Stomach (tissue), 9 donors: ENCODE results near the gene SLC6A20. TPM values are rescaled to one million over a fixed set of nuclear protein-coding genes. Genes with fewer than 3 reads are reported as not detected.

Source experiments
- DNase-seq, 2 donors: peaks; one replicate each; pipeline versions ENCODE4 v3.0.0 to v3.0.0-alpha.2; 2013 to 2019
- H3K27ac ChIP-seq, 5 donors: fragments of 200-600 bp in 4 of 5; sonication (generic) in 4 of 5; one replicate each; pipeline ENCODE4 v1.5.1; 2013 to 2019; ENCODE audit warnings: mild to moderate bottlenecking in 1 of 5, moderate library complexity in 1 of 5
- H3K27me3 ChIP-seq, 3 donors: fragments of 200-600 bp; sonication (generic); one replicate each; pipeline ENCODE4 v1.5.1; 2017 to 2019; ENCODE audit warnings: mixed run types in 1 of 3
- H3K36me3 ChIP-seq, 4 donors: fragments of 200-600 bp; sonication (generic); 1 replicate in 3 of 4; 2 replicates in 1 of 4; pipeline ENCODE4 v1.5.1; 2016 to 2019
- H3K4me1 ChIP-seq, 4 donors: fragments of 200-600 bp; sonication (generic); one replicate each; pipeline ENCODE4 v1.5.1; 2016 to 2019
- H3K4me3 ChIP-seq, 4 donors: fragments of 200-600 bp; sonication (generic) in 3 of 4; one replicate each; pipeline ENCODE4 v1.5.1; 2016 to 2019; ENCODE audit warnings: mild to moderate bottlenecking in 1 of 4
- H3K9me3 ChIP-seq, 4 donors: fragments of 200-600 bp; sonication (generic); one replicate each; pipeline ENCODE4 v1.5.1; 2016 to 2019
- CTCF ChIP-seq, 7 experiments: fragments of 450-650 bp in 4 of 7; fragments of 200-600 bp in 3 of 7; sonication (generic) in 3 of 7; IDR thresholded peaks; one replicate each; pipeline ENCODE4 v1.5.1; 2016 to 2019; ENCODE audit warnings: antibody characterized with exemption in 7 of 7, control low read depth in 2 of 7, mild to moderate bottlenecking in 1 of 7
- EP300 ChIP-seq: sonication (generic); formaldehyde crosslinking; IDR thresholded peaks from one replicate; pipeline ENCODE4 v1.6.1; 2017; ENCODE audit warnings: antibody characterized with exemption
- POLR2A ChIP-seq, 4 donors: fragments of 450-650 bp; IDR thresholded peaks; one replicate each; pipeline ENCODE4 v1.6.1; 2016; ENCODE audit warnings: antibody characterized with exemption in 4 of 4, control low read depth in 2 of 4, mild to moderate bottlenecking in 1 of 4, moderate library complexity in 1 of 4
- POLR2AphosphoS5 ChIP-seq, 3 donors: sonication (generic); formaldehyde crosslinking; IDR thresholded peaks; one replicate each; pipeline ENCODE4 v1.6.1; 2016; ENCODE audit warnings: antibody characterized with exemption in 3 of 3
- WGBS, 5 donors: extraction: QIAGEN DNeasy Blood & Tissue Kit in 3 of 5; methylation state at CpG; one replicate each; pipeline versions ENCODE4 v1.1.5 to v1.1.7; 2013 to 2018; 5-methylcytosine and 5-hydroxymethylcytosine counted together
- intact Hi-C: fragments of 100-400 bp; cut with DNase I; formaldehyde crosslinking; loops from one replicate; pipeline ENCODE4 v1.15.1; 2023; ENCODE audit warnings: low total_unique reads
- polyA plus RNA-seq, 3 donors: library from polyadenylated mRNA; stranded (reverse); fragments of 200-250 nt; gene quantifications; one replicate each; pipeline ENCODE4 v1.2.3, GENCODE V29; 2013
- total RNA-seq, 5 donors: library from RNA; depleted of rRNA; stranded (reverse); fragments of >200 nt; gene quantifications; one replicate each; pipeline versions ENCODE4 v1.1.0 to v1.2.3, GENCODE V29; 2014 to 2016
- donor health status: healthy with polysubstance abuse.
- donor health status: Bipolar disorder and iron deficiency.
- donor health status: healthy.

Gene SLC6A20
- total and polyA plus RNA-seq, 8 donors, result 0.10 to 2.6 (median 0.58) TPM; not detected in 3

DNA sequence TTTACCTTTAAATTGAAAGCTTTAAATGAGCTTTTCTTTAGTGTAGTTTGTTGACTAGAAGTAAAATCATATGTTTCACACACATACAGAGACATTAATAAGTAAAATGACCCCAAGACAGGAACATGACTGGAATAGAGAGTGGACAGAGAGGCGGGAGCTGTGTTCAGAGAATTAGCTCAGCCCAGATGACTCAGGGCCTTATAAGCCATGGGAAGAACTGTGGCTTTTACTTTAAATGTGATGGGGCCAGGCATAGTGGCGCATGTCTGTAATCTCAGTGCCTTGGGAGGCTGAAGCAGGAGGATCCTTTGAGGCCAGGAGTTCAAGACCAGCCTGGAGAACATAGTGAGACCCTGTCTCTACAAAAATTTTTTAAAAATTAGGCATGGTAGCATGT, 80.4 kb downstream of the SLC6A20 start:
- TF ChIP-seq POLR2AphosphoS5 (IDR thresholded peaks at IDR 0.05) (no peak), EP300 (no peak), CTCF (IDR thresholded peaks at IDR 0.05) (no peak)
- Histone ChIP-seq H3K27ac (no peak overlapping the region), H3K9me3 (no peaks in the 10 kb centered on the region), H3K36me3 (peaks cover 0 to 73% (median 64%) of the 10 kb centered on the region in 4 donors), H3K27me3 (no peaks in the 10 kb centered on the region), H3K4me1 (peaks cover 0 to 21% (median 15%) of the 10 kb centered on the region in 4 donors), H3K4me3 (no peak overlapping the region)
- DNase-seq, result no peak
- 71 to 98% (median 94%) methylated on average over 2 of the region's 2 CpGs for WGBS, 5 donors
- intact Hi-C loops, result no loop called here

- Histone ChIP-seq H3K36me3 (peaks cover under 1 to 95% (median 89%) of the 10 kb centered on the region in 4 donors), H3K27ac (no peak overlapping the region), H3K27me3 (no peaks in the 10 kb centered on the region), H3K9me3 (no peaks in the 10 kb centered on the region), H3K4me3 (no peak overlapping the region), H3K4me1 (no peaks in the 10 kb centered on the region)
- TF ChIP-seq POLR2A (IDR thresholded peaks at IDR 0.05), result no peak
- TF ChIP-seq EP300, result no peak
- TF ChIP-seq CTCF (IDR thresholded peaks at IDR 0.05), result no peak
- TF ChIP-seq POLR2AphosphoS5 (IDR thresholded peaks at IDR 0.05), result no peak
- WGBS, 5 donors, result 84 to 93% (median 91%) methylated on average over 7 of the region's 7 CpGs
- intact Hi-C loops, result no loop called here
- DNase-seq, result no peak
These were observed 83.8 kb downstream of the SLC6A20 start for GRCh38 chr3:45712434-45713110.

GRCh38 chr3:45711931-45712330, 84.4 kb downstream of the SLC6A20 start:
- Histone ChIP-seq H3K27ac (no peak overlapping the region), H3K4me1 (no peaks in the 10 kb centered on the region), H3K36me3 (peaks cover 5 to 95% (median 90%) of the 10 kb centered on the region in 4 donors), H3K27me3 (no peaks in the 10 kb centered on the region), H3K4me3 (no peak overlapping the region), H3K9me3 (no peaks in the 10 kb centered on the region)
- 85 to 89% (median 88%) methylated on average over 4 of the region's 4 CpGs for WGBS, 5 donors
- no peak for DNase-seq
- no peak for TF ChIP-seq POLR2AphosphoS5 (IDR thresholded peaks at IDR 0.05)
- no peak for TF ChIP-seq POLR2A (IDR thresholded peaks at IDR 0.05)
- no peak for TF ChIP-seq EP300
- no peak for TF ChIP-seq CTCF (IDR thresholded peaks at IDR 0.05)
- intact Hi-C loops, result no loop called here

DNA sequence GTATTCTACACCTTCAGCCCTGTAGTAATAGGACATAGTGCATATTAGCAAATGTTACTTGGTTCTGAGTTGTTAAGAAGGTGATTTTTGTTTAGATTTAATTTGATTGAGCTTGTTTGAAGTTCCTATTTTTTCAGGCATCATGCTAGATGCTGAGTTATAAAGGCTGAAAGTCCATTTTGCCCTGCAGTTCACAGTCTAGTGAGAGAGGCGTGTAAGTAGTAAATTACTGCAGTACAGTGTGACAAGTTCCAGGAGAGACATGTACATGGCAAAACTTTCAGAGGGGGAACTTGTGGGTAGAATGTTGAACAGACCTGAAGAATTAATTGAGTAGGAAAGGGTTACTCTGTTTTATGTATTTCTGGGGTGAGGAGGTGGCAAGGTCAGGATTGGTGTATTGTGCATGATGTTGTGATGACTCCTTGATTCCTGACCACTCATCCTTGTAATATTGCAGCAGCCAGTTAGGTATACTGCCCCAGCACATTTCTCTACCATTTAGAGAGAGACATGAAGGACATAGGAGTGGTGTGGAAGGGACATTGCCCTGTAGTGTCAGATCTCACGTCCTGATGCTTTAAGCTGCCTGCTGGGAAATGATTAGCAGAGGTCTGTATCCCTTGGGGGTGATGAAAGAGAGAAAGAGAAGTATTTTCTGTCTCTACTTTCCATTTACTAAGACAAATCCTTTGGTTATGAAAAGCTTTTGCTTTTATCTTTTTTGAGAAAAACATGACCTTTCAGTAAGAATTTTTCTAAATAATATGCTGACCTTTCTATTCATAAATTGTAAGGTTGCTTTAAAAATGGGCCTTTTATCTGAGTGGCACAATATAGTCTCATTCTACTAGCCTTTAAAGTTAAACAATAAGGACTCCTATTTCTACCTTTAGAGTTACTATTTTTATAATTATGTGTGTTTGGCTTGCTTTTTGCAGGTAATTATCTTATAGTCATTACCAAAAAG, 90.2 kb downstream of the SLC6A20 start:
- no peak for DNase-seq
- TF ChIP-seq POLR2AphosphoS5 (IDR thresholded peaks at IDR 0.05) (no peak), CTCF (IDR thresholded peaks at IDR 0.05) (no peak), POLR2A (IDR thresholded peaks at IDR 0.05) (no peak), EP300 (no peak)
- H3K4me3 ChIP-seq, result no peak overlapping the region
- no peaks in the 10 kb centered on the region for H3K9me3 ChIP-seq
- no peak overlapping the region for H3K27ac ChIP-seq
- WGBS, 5 donors, result 73 to 83% (median 77%) methylated on average over 2 of the region's 2 CpGs
- intact Hi-C loops, result no loop called here
- peaks cover 14 to 72% (median 63%) of the 10 kb centered on the region in 4 donors for H3K36me3 ChIP-seq
- H3K4me1 ChIP-seq, result peaks cover 0 to 18% (median 9%) of the 10 kb centered on the region in 4 donors
- H3K27me3 ChIP-seq, result no peaks in the 10 kb centered on the region
